ENCODE measurements around the gene PAGR1.
"Not testable (repeated sequence)": the region's sequence is repeated elsewhere in the genome, so short reads cannot be mapped to it uniquely, and the experiment has no call there.

PAGR1 gene

GRCh38 chr16:29812754-29813643 is 3.0 kb upstream of the PAGR1 start:
- DNase-seq (ENCODE audit: low read depth) = no peak

- no peak for DNase-seq (ENCODE audit: low read depth)
Measured at GRCh38 chr16:29813644-29814562, 2.0 kb upstream of the PAGR1 start.

GRCh38 chr16:29814592-29814991 is 1.4 kb upstream of the PAGR1 start:
- DNase-seq (ENCODE audit: low read depth) = no peak

GRCh38 chr16:29815032-29815721 is 775 bp upstream of the PAGR1 start:
- no peak for DNase-seq (ENCODE audit: low read depth)

- no peak for DNase-seq (ENCODE audit: low read depth)
Measured at GRCh38 chr16:29816694-29817441, 916 bp downstream of the PAGR1 start.

GRCh38 chr16:29818082-29818481 is 2.1 kb downstream of the PAGR1 start:
- no peak for DNase-seq (ENCODE audit: low read depth)

- no peak for DNase-seq (ENCODE audit: low read depth)
Measured at GRCh38 chr16:29819506-29819905, 3.6 kb downstream of the PAGR1 start.

GRCh38 chr16:29820271-29820701 is 4.3 kb downstream of the PAGR1 start, which contains the start of gene MVP:
Gene MVP (plus strand): TSS chr16:29820462. CDS start chr16:29830550, 10,088 bp downstream.
- DNase-seq (ENCODE audit: low read depth) = no peak

GRCh38 chr16:29820730-29821642 is 5.0 kb downstream of the PAGR1 start:
- DNase-seq (ENCODE audit: low read depth) = no peak

GRCh38 chr16:29821643-29822115 is 5.7 kb downstream of the PAGR1 start:
- DNase-seq (ENCODE audit: low read depth) = no peak

GRCh38 chr16:29824589-29825144 is 8.7 kb downstream of the PAGR1 start:
- no peak for DNase-seq (ENCODE audit: low read depth)

GRCh38 chr16:29825145-29826044 is 9.4 kb downstream of the PAGR1 start:
- DNase-seq (ENCODE audit: low read depth) = no peak

GRCh38 chr16:29826342-29826695 is 10.4 kb downstream of the PAGR1 start:
- no peak for DNase-seq (ENCODE audit: low read depth)

- DNase-seq (ENCODE audit: low read depth) = no peak
Measured at GRCh38 chr16:29830774-29831173, 14.8 kb downstream of the PAGR1 start.

- DNase-seq (ENCODE audit: low read depth) = no peak
Measured at GRCh38 chr16:29831490-29831889, 15.5 kb downstream of the PAGR1 start.

GRCh38 chr16:29833219-29833618 is 17.3 kb downstream of the PAGR1 start:
- not testable (repeated sequence) for DNase-seq (ENCODE audit: low read depth)

- DNase-seq (ENCODE audit: low read depth) = no peak
Measured at GRCh38 chr16:29834079-29834478, 18.1 kb downstream of the PAGR1 start.

GRCh38 chr16:29835926-29836325 is 20.0 kb downstream of the PAGR1 start:
- no peak for DNase-seq (ENCODE audit: low read depth)

- DNase-seq (ENCODE audit: low read depth) = no peak
Measured at GRCh38 chr16:29836623-29837022, 20.7 kb downstream of the PAGR1 start.

All from stimulated activated CD8-positive, alpha-beta memory T cell treated with anti-CD3 and anti-CD28 coated beads, Interleukin-15, amount 100 ng/mL, for 24 hours (primary cell).